ENCODE measurements around the gene KCNJ9. TPM values are rescaled to one million over a fixed set of nuclear protein-coding genes. Genes with fewer than 3 reads are reported as not detected.
A peak's percentile ranks its signal among the peaks of the same experiment; 100 is the strongest.

KCNJ9 gene
- total RNA-seq, 1 donor from 2014 or later, result not detected

DNA sequence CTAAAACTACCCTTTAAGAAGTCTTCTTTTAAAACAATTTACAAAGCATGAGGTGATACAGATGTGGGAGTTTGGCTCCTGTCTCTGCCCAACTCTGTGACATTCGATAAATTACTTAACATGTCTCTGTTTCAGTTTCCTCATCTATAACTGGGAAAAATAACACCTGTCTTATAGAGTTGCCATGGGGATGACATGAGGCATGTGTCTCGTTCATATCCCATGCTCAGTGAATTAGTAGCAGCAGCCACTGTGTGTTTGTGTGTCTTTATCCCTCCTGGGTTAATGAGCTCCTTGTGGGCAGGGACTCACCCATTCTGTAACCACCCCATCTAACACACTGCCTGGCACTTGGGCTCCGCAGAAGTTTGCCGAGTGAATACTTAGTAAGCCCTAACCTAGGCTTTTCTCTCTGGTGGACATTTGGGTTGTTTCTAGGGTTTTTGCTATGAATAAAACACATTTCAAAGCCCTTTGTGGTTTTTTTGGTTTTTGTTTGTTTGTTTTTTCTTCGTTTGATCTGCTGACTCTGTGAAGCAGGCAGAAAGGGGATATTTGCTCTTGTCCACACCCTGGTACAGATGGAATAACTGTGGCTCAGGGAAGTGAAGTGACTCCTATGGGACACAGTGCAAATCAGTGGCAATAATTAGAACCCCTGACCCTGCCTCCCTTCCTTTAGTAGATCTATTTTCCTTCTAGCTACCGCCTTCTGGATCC, 797 bp upstream of the KCNJ9 start:
- no peak overlapping the region for H3K4me3 Mint-ChIP-seq
- no peaks in the 10 kb centered on the region for H3K36me3 Mint-ChIP-seq
- DNase-seq (ENCODE audit: low spot score in 2 of 2, unreplicated experiment in 2 of 2), result no peak
- TF ChIP-seq, protein P1, sequence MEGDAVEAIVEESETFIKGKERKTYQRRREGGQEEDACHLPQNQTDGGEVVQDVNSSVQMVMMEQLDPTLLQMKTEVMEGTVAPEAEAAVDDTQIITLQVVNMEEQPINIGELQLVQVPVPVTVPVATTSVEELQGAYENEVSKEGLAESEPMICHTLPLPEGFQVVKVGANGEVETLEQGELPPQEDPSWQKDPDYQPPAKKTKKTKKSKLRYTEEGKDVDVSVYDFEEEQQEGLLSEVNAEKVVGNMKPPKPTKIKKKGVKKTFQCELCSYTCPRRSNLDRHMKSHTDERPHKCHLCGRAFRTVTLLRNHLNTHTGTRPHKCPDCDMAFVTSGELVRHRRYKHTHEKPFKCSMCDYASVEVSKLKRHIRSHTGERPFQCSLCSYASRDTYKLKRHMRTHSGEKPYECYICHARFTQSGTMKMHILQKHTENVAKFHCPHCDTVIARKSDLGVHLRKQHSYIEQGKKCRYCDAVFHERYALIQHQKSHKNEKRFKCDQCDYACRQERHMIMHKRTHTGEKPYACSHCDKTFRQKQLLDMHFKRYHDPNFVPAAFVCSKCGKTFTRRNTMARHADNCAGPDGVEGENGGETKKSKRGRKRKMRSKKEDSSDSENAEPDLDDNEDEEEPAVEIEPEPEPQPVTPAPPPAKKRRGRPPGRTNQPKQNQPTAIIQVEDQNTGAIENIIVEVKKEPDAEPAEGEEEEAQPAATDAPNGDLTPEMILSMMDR (IDR thresholded peaks at IDR 0.05; ENCODE audit: unreplicated experiment), result no peak
- no peaks in the 10 kb centered on the region for H3K9me3 Mint-ChIP-seq
- H3K27ac Mint-ChIP-seq, result no peak overlapping the region
- no peaks in the 10 kb centered on the region for H3K4me1 Mint-ChIP-seq
- H3K27me3 Mint-ChIP-seq (ENCODE audit: low read depth), result peaks cover 79% of the 10 kb centered on the region

DNA sequence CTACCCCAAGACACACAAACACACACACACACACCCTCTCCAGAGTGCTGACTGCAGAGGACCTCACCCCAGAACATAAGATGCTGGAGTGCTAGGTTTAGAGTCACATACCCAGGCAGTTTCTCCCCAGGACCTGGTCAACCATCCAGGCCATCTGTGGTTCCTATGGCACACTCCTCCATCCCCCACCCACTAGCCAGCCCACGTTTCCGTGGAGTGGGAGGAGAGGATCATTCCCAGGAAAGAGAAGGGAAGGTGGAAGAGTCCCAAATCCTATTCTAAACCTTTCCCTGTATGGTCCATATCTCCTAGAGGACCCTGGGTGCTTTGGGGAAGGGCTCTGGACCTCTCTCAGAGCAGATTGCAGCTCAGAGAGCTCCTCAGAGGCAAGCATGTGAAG, 1.1 kb downstream of the KCNJ9 start:
- Mint-ChIP-seq H3K4me1 (no peaks in the 10 kb centered on the region), H3K36me3 (peaks cover 5% of the 10 kb centered on the region), H3K9me3 (no peaks in the 10 kb centered on the region), H3K4me3 (no peak overlapping the region), H3K27me3 (ENCODE audit: low read depth) (peaks cover 73% of the 10 kb centered on the region), H3K27ac (no peak overlapping the region)
- TF ChIP-seq, protein P1 (IDR thresholded peaks at IDR 0.05; ENCODE audit: unreplicated experiment), result no peak
- no peak for DNase-seq (ENCODE audit: low spot score in 2 of 2, unreplicated experiment in 2 of 2)

DNA sequence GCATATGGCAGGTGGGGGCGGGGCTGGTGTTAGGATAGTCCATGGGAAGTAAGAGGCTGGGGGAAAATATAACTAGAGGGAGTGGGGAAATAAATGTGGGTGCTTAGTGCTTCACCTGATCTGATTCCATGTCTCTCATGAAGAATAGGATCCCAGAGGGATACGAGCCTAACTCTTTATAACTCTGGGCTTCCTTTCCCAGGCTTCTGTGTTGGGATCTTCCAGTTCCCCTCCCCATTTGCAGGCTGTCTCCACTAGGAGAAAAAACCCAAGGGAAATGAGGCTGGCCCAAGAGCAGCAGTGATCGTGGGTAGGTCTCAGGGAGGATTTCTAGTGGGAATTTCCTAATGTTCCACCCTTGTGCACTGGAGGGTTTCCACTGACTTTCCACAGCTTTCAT, 1.6 kb downstream of the KCNJ9 start:
- H3K27ac Mint-ChIP-seq, result no peak overlapping the region
- TF ChIP-seq, protein P1 (IDR thresholded peaks at IDR 0.05; ENCODE audit: unreplicated experiment), result no peak
- DNase-seq (ENCODE audit: low spot score in 2 of 2, unreplicated experiment in 2 of 2), result no peak
- H3K36me3 Mint-ChIP-seq, result peaks cover 5% of the 10 kb centered on the region
- no peaks in the 10 kb centered on the region for H3K4me1 Mint-ChIP-seq
- peaks cover 72% of the 10 kb centered on the region for H3K27me3 Mint-ChIP-seq (ENCODE audit: low read depth)
- no peaks in the 10 kb centered on the region for H3K9me3 Mint-ChIP-seq
- H3K4me3 Mint-ChIP-seq, result peak overlapping the region; percentile 38

DNA sequence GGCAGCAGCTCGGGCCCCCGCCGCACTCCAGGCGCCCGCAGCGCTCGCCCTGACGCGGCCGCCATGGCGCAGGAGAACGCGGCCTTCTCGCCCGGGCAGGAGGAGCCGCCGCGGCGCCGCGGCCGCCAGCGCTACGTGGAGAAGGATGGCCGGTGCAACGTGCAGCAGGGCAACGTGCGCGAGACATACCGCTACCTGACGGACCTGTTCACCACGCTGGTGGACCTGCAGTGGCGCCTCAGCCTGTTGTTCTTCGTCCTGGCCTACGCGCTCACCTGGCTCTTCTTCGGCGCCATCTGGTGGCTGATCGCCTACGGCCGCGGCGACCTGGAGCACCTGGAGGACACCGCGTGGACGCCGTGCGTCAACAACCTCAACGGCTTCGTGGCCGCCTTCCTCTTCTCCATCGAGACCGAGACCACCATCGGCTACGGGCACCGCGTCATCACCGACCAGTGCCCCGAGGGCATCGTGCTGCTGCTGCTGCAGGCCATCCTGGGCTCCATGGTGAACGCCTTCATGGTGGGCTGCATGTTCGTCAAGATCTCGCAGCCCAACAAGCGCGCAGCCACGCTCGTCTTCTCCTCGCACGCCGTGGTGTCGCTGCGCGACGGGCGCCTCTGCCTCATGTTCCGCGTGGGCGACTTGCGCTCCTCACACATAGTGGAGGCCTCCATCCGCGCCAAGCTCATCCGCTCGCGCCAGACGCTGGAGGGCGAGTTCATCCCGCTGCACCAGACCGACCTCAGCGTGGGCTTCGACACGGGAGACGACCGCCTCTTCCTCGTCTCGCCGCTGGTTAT, 2.8 kb downstream of the KCNJ9 start:
- TF ChIP-seq, protein P1 (IDR thresholded peaks at IDR 0.05; ENCODE audit: unreplicated experiment), result peak; percentile 49
- peak overlapping the region; percentile 48 for H3K4me3 Mint-ChIP-seq
- no peak overlapping the region for H3K27ac Mint-ChIP-seq
- no peaks in the 10 kb centered on the region for H3K4me1 Mint-ChIP-seq
- no peaks in the 10 kb centered on the region for H3K9me3 Mint-ChIP-seq
- peaks cover 5% of the 10 kb centered on the region for H3K36me3 Mint-ChIP-seq
- H3K27me3 Mint-ChIP-seq (ENCODE audit: low read depth), result peaks cover 63% of the 10 kb centered on the region
- peak; percentile 50 to 78 for DNase-seq (ENCODE audit: low spot score in 2 of 2, unreplicated experiment in 2 of 2)

DNA sequence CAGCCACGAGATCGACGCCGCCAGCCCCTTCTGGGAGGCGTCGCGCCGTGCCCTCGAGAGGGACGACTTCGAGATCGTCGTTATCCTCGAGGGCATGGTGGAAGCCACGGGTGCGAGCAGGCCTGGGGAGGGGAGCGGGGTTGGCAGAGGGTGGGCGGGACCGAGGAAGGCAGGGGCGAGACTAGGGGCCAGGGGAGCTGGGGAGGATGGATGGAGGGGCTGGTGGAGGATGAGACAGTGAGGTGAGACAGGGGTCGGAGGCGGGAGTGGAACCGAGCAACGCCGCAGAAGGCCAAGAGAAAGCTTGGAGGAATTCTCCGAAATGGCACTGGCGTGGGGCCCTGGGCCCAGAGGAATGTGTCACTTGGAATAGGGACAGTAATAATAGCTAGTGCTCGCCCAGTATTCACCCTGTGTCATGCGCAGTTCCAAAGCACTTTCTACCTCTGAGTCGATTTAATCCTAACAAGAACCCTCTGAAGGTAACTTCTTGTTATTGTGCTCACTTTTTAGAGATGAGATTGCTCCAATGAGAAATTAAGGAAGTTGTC, 3.5 kb downstream of the KCNJ9 start:
- H3K36me3 Mint-ChIP-seq, result peaks cover 5% of the 10 kb centered on the region
- TF ChIP-seq, protein P1 (IDR thresholded peaks at IDR 0.05; ENCODE audit: unreplicated experiment), result no peak
- peaks cover 56% of the 10 kb centered on the region for H3K27me3 Mint-ChIP-seq (ENCODE audit: low read depth)
- H3K27ac Mint-ChIP-seq, result no peak overlapping the region
- no peaks in the 10 kb centered on the region for H3K4me1 Mint-ChIP-seq
- DNase-seq (ENCODE audit: low spot score in 2 of 2, unreplicated experiment in 2 of 2), result no peak
- no peaks in the 10 kb centered on the region for H3K9me3 Mint-ChIP-seq
- H3K4me3 Mint-ChIP-seq, result no peak overlapping the region
